ENCODE results near the gene RBPJL.

The RBPJL gene

DNA sequence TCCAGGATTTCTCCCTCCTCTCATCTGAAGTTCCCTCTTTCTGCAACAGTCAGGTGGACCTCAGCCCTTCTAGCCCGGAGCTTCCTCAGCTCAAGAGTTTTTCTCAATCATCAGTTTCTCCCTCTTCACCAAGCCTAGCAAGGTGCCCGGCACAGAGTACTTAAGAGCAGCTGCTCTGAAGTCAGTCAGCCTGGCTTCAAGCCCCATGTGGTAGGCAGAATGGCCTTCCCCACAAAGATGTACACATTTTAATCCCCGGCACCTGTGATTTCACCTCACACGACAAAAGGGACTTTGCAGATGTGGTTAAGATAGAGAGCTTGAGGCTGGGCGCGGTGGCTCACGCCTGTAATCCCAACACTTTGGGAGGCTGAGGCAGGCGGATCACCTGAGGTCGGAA lies 15.1 kb upstream of the RBPJL start:
- H3K4me3 ChIP-seq (ENCODE audit: low read length) = no peak overlapping the region
- DNase-seq (ENCODE audit: low read depth, low spot score) = no peak

DNA sequence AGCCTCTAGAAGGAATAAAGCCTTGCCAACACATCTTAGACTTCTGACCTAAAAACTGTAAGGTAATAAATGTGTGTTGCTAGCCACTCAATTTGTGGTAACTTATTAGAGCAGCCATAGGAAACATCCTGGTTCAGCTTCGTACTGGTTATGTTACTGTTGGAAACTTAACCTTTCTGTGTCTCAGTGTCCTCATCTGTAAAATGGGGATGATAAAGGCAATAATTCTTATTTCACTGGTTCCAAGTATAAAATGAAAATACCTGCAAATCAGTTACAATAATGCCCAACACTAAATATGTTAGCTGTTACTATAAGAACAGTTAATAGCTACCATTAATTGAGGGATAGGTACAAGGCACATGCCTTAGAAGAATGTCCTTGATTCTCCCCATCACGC lies 14.3 kb upstream of the RBPJL start:
- DNase-seq (ENCODE audit: low read depth, low spot score) = no peak
- no peak overlapping the region for H3K4me3 ChIP-seq (ENCODE audit: low read length)

GRCh38 chr20:45293041-45294002 lies 13.3 kb upstream of the RBPJL start:
- H3K4me3 ChIP-seq (ENCODE audit: low read length) = no peak overlapping the region
- DNase-seq (ENCODE audit: low read depth, low spot score) = no peak

DNA sequence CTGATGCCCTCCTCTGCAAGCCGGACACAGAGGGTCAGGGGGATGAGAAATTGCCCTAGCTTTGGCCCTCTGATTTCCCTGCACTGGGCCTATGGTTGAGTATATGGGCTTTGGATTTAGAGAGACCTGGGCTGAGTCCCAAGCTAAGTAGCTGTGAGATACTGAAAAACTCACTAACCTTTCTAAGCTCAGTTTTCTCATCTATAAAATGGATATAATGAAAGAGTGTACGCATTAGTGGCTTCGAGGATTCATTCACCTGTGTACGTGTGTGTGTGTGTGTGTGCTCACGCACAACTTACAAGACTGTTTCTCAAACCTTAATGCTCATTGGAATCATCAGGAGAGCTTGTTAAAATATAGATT lies 12.7 kb upstream of the RBPJL start:
- no peak overlapping the region for H3K4me3 ChIP-seq (ENCODE audit: low read length)

GRCh38 chr20:45294659-45295058 lies 12.0 kb upstream of the RBPJL start:
- H3K4me3 ChIP-seq (ENCODE audit: low read length) = no peak overlapping the region
- DNase-seq (ENCODE audit: low read depth, low spot score) = no peak

More for the DNA sequence above, 12.7 kb upstream of the RBPJL start:
- DNase-seq (ENCODE audit: low read depth, low spot score) = no peak

GRCh38 chr20:45297786-45298497 lies 8.7 kb upstream of the RBPJL start:
- H3K4me3 ChIP-seq (ENCODE audit: low read length) = no peak overlapping the region
- no peak for DNase-seq (ENCODE audit: low read depth, low spot score)

DNA sequence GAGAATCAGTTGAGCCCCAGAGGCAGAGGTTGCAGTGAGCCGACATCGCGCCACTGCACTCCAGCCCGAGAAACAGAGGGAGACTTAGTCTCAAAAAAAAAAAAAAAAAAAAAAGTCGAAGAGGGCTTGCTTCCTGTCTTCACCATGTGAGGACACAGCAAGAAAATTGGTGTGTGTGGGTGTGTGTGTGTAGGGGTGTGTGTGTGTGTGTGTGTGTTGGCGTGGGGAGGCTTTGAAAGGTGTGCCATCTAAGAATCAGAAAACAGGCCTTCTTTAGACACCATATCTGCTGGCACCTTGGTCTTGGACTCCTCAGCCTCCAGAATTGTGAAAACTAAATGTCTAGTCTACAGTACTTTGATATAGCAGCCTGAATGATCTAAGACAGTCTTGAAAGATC lies 6.9 kb upstream of the RBPJL start:
- no peak for DNase-seq (ENCODE audit: low read depth, low spot score)
- no peak overlapping the region for H3K4me3 ChIP-seq (ENCODE audit: low read length)

- no peak overlapping the region for H3K4me3 ChIP-seq (ENCODE audit: low read length)
- DNase-seq (ENCODE audit: low read depth, low spot score) = peak; percentile 45
These were observed 5.7 kb upstream of the RBPJL start for GRCh38 chr20:45300961-45301360.

DNA sequence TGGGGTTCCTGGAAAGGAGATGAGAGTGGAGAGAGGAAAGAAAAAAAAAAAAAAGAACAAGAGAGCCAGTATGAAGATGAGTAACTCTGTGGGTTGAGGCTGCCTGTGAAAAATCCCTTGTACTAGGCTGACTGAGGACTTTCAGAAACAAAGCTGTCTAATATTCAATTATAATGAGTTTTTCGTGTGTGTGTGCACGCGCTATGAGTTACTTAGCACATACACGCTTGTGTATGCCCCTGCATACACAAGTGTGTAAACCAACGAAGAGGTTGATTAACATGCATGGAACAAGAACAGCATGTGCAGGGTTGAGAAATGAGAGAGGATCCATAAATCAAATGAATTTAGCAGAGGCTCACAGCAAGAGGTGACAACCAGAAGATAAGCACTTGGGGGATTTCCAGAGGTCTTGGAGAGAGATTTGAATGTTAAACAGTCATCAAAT lies 4.8 kb upstream of the RBPJL start:
- no peak overlapping the region for H3K4me3 ChIP-seq (ENCODE audit: low read length)
- no peak for DNase-seq (ENCODE audit: low read depth, low spot score)

DNA sequence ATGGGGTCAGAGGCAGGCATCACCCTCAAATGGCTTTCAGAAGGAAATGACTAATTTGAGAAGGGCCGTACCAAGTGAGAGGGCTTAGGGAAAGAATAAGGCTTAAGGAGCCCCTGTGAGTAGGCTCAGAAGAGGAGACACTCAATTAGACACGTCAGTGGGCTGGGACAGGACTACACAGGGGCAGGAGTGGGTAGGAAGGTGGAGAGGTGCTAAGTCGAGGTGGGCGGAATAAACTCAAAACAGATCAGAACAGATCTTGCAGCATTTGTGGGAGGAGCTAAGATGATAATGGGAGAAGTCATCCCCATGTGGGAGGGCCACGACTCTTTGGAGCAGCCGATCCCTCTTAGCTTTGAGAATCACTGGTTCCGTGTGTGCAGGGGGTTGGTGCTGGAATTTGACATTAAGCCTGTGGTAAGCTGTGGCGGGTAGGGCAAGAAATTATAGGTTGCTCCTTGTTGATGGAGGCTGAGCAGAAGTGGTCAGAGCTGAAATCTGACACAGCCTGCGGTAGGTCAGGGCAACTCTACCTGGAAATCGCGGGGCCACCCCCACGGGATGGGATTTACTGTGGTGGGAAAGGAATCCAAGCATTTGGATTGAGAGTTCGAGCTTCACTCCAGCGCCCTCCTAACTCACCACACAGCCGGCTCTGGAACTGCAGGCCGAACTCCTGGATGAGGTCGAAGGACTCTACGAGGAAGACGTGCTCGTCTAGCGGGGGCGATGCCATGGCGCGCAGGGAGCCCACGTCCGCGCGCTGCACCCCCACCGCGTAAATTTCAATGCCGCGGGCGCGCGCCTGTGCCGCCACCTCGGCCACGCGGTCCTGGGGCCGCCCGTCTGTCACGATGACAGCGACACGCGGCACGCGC lies 2.8 kb upstream of the RBPJL start:
- no peak for DNase-seq (ENCODE audit: low read depth, low spot score)
- no peak overlapping the region for H3K4me3 ChIP-seq (ENCODE audit: low read length)

- DNase-seq (ENCODE audit: low read depth, low spot score) = no peak
- no peak overlapping the region for H3K4me3 ChIP-seq (ENCODE audit: low read length)
These were observed 2.1 kb upstream of the RBPJL start for GRCh38 chr20:45304464-45304999.

DNA sequence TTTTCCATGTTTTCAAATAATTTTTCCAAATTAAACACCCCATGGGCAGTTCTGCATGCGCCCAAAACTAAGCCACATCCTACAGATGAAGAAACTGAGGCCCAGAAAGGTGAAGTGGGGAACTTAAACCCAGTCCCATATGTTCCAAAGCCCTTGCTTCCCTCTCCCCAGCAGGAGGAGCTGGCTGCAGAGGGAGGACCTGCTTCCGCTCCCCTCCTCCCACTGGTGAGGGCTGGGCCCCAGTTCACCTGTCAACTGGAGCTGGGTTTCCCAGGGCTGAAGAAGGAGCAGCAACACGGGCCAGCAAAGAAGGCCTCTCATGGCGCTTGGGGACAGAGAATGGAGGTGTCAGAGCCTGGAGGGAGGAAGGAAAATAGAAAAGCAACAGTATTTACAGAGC lies 1.4 kb upstream of the RBPJL start:
- no peak for DNase-seq (ENCODE audit: low read depth, low spot score)
- H3K4me3 ChIP-seq (ENCODE audit: low read length) = no peak overlapping the region

GRCh38 chr20:45307076-45307640 lies 518 bp downstream of the RBPJL start:
- no peak overlapping the region for H3K4me3 ChIP-seq (ENCODE audit: low read length)
- DNase-seq (ENCODE audit: low read depth, low spot score) = no peak

GRCh38 chr20:45308117-45308778 lies 1.6 kb downstream of the RBPJL start, which contains the start of gene MATN4:
Gene MATN4, minus strand, starts transcription at chr20:45308299. Its CDS starts 2,717 bp downstream, at chr20:45305582.
- H3K4me3 ChIP-seq (ENCODE audit: low read length) = no peak within 1 kb of the TSS
- no peak for DNase-seq (ENCODE audit: low read depth, low spot score)

DNA sequence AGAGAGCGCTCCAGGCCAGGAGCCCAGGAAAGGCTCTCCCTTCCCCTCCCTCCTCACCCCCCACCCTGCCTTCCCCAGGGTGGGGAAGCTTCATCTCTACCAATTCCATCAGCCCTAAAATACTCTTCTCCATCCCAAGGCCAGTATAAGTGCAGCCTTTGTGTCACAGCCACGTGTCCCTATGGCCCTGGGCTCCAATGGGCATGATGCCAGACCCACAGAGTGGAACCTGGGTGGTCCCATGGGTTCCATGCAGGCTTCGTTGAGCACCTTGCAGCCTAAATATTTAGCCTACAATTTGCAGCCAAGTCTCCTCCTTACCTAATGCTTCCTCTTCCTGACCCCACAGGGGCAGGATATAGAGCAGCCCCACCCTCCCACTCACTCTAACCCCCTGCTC lies 2.4 kb downstream of the RBPJL start:
- no peak overlapping the region for H3K4me3 ChIP-seq (ENCODE audit: low read length)
- no peak for DNase-seq (ENCODE audit: low read depth, low spot score)

DNA sequence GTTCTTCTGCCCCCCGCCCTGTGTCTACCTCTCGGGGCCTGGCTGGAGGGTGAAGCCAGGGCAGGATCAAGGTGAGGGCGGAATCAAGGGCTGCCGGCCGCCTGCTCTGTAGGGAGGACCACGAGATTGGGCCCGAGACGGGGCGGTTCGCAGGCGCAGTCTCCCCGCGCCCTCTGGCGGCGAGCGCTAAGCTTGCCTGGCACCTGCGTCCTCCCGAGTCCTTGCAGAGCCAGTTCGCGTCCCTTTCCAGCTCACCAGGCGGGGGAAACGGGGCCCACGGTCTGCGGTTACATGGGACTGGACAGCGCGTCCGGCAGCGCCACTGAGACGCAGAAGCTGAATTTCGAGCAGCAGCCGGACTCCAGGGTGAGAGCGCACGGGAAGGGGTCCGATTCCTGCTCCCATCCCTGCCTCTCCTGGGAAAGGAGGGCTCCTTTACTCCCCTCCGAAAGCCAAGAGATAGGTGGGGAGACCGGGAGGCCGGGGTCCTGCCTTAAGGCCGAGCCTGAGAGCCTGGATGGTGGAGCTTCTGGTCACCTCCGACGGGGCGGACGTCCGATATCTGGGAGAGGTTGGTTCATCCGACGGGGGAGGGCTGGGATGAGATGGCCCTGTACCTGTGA lies 5.1 kb downstream of the RBPJL start:
- peak overlapping the region; percentile 40 for H3K4me3 ChIP-seq (ENCODE audit: low read length)
- peak; percentile 44 for DNase-seq (ENCODE audit: low read depth, low spot score)

- no peak overlapping the region for H3K4me3 ChIP-seq (ENCODE audit: low read length)
- no peak for DNase-seq (ENCODE audit: low read depth, low spot score)
These were observed 5.6 kb downstream of the RBPJL start for GRCh38 chr20:45312241-45312640.

Data from Jurkat, Clone E6-1 (cell line).